Thymus (tissue), 14 donors: ENCODE data around the gene EIF2S2. TPM values are rescaled to one million over a fixed set of nuclear protein-coding genes. Genes with fewer than 3 reads are reported as not detected.
"Not testable (repeated sequence)": the region's sequence is repeated elsewhere in the genome, so short reads cannot be mapped to it uniquely, and the experiment has no call there.

ENCODE experiments used
- DNase-seq, 9 donors: peaks; one replicate each; pipeline ENCODE4 v3.0.0-alpha.2; 2013; ENCODE audit warnings: low spot score in 9 of 9, low read depth in 6 of 9, missing footprints in 1 of 9
- H3K27ac ChIP-seq, 2 donors: one replicate each; pipeline ENCODE4 v1.5.1; 2013; ENCODE audit warnings: control low read depth in 1 of 2, low read depth in 1 of 2, low read length in 1 of 2, mild to moderate bottlenecking in 1 of 2, moderate library complexity in 1 of 2
- H3K27me3 ChIP-seq, 2 donors: one replicate each; pipeline ENCODE4 v1.5.1; 2013; ENCODE audit warnings: low read length in 1 of 2; ENCODE audit not compliant: control insufficient read depth in 2 of 2, insufficient read depth in 1 of 2
- H3K36me3 ChIP-seq, 2 donors: one replicate each; pipeline ENCODE4 v1.5.1; 2013; ENCODE audit warnings: low read length in 1 of 2, mild to moderate bottlenecking in 1 of 2, moderate library complexity in 1 of 2; ENCODE audit not compliant: control insufficient read depth in 2 of 2, insufficient read depth in 2 of 2
- H3K4me1 ChIP-seq, 2 donors: one replicate each; pipeline ENCODE4 v1.5.1; 2013; ENCODE audit warnings: low read length in 2 of 2; ENCODE audit not compliant: control insufficient read depth in 2 of 2, insufficient read depth in 2 of 2
- H3K4me3 ChIP-seq, 2 donors: one replicate each; pipeline ENCODE4 v1.5.1; 2013; ENCODE audit warnings: low read length in 2 of 2, control low read depth in 1 of 2, mild to moderate bottlenecking in 1 of 2
- H3K9me3 ChIP-seq, 2 donors: one replicate each; pipeline ENCODE4 v1.5.1; 2013; ENCODE audit warnings: low read length in 1 of 2, mild to moderate bottlenecking in 1 of 2; ENCODE audit not compliant: control insufficient read depth in 2 of 2, insufficient read depth in 1 of 2
- WGBS: extraction: QIAGEN DNeasy Blood & Tissue Kit; methylation state at CpG from one replicate; pipeline ENCODE4 v1.1.7; 2013; 5-methylcytosine and 5-hydroxymethylcytosine counted together
- long read RNA-seq, 10 donors: transcript quantifications; one replicate each; lab custom pipeline, GENCODE V29; 2026
- polyA plus RNA-seq: library from polyadenylated mRNA; stranded (reverse); fragments of 200-250 nt; gene quantifications from one replicate; pipeline ENCODE4 v1.2.3, GENCODE V29; 2013
- total RNA-seq: library from RNA; stranded (reverse); fragments of 120-200 nt; gene quantifications from one replicate; pipeline ENCODE4 v1.2.4, GENCODE V29; 2013
- donor health status: healthy.

The EIF2S2 gene, protein sequence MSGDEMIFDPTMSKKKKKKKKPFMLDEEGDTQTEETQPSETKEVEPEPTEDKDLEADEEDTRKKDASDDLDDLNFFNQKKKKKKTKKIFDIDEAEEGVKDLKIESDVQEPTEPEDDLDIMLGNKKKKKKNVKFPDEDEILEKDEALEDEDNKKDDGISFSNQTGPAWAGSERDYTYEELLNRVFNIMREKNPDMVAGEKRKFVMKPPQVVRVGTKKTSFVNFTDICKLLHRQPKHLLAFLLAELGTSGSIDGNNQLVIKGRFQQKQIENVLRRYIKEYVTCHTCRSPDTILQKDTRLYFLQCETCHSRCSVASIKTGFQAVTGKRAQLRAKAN
- total RNA-seq (78.1 TPM), polyA plus RNA-seq (48.4 TPM)
- long read RNA-seq, donor 1, transcript EIF2S2-201 (9 exons, 2,656 nt), result major isoform, 6 of 11 reads
- long read RNA-seq, donor 1, partial matches to known transcripts, result 5 of 11 reads
- long read RNA-seq, donor 1, other reads (novel, unspliced or antisense), result 0 of 11 reads
- long read RNA-seq, donor 2, transcript EIF2S2-201 (9 exons, 2,656 nt), result major isoform, 71 of 334 reads
- long read RNA-seq, donor 2, partial matches to known transcripts, result 256 of 334 reads
- long read RNA-seq, donor 2, other reads (novel, unspliced or antisense), result 7 of 334 reads
- long read RNA-seq, donor 3, transcript EIF2S2-201 (9 exons, 2,656 nt), result major isoform, 67 of 264 reads
- long read RNA-seq, donor 3, partial matches to known transcripts, result 187 of 264 reads
- long read RNA-seq, donor 3, other reads (novel, unspliced or antisense), result 10 of 264 reads
- long read RNA-seq, donor 4, transcript EIF2S2-201 (9 exons, 2,656 nt), result major isoform, 24 of 102 reads
- long read RNA-seq, donor 4, partial matches to known transcripts, result 78 of 102 reads
- long read RNA-seq, donor 4, other reads (novel, unspliced or antisense), result 0 of 102 reads
- long read RNA-seq, donor 5, transcript EIF2S2-201 (9 exons, 2,656 nt), result major isoform, 52 of 275 reads
- long read RNA-seq, donor 5, partial matches to known transcripts, result 223 of 275 reads
- long read RNA-seq, donor 5, other reads (novel, unspliced or antisense), result 0 of 275 reads
- long read RNA-seq, donor 6, transcript EIF2S2-201 (9 exons, 2,656 nt), result major isoform, 36 of 118 reads
- long read RNA-seq, donor 6, partial matches to known transcripts, result 77 of 118 reads
- long read RNA-seq, donor 6, other reads (novel, unspliced or antisense), result 5 of 118 reads
- long read RNA-seq, donor 7, transcript EIF2S2-201 (9 exons, 2,656 nt), result major isoform, 52 of 142 reads
- long read RNA-seq, donor 7, partial matches to known transcripts, result 90 of 142 reads
- long read RNA-seq, donor 7, other reads (novel, unspliced or antisense), result 0 of 142 reads
- long read RNA-seq, donor 8, transcript EIF2S2-201 (9 exons, 2,656 nt), result major isoform, 22 of 41 reads
- long read RNA-seq, donor 8, partial matches to known transcripts, result 19 of 41 reads
- long read RNA-seq, donor 8, other reads (novel, unspliced or antisense), result 0 of 41 reads
- long read RNA-seq, donor 9, transcript EIF2S2-201 (9 exons, 2,656 nt), result major isoform, 32 of 102 reads
- long read RNA-seq, donor 9, partial matches to known transcripts, result 70 of 102 reads
- long read RNA-seq, donor 9, other reads (novel, unspliced or antisense), result 0 of 102 reads
- long read RNA-seq, donor 10, transcript EIF2S2-201 (9 exons, 2,656 nt), result major isoform, 23 of 102 reads
- long read RNA-seq, donor 10, partial matches to known transcripts, result 79 of 102 reads
- long read RNA-seq, donor 10, other reads (novel, unspliced or antisense), result 0 of 102 reads

DNA sequence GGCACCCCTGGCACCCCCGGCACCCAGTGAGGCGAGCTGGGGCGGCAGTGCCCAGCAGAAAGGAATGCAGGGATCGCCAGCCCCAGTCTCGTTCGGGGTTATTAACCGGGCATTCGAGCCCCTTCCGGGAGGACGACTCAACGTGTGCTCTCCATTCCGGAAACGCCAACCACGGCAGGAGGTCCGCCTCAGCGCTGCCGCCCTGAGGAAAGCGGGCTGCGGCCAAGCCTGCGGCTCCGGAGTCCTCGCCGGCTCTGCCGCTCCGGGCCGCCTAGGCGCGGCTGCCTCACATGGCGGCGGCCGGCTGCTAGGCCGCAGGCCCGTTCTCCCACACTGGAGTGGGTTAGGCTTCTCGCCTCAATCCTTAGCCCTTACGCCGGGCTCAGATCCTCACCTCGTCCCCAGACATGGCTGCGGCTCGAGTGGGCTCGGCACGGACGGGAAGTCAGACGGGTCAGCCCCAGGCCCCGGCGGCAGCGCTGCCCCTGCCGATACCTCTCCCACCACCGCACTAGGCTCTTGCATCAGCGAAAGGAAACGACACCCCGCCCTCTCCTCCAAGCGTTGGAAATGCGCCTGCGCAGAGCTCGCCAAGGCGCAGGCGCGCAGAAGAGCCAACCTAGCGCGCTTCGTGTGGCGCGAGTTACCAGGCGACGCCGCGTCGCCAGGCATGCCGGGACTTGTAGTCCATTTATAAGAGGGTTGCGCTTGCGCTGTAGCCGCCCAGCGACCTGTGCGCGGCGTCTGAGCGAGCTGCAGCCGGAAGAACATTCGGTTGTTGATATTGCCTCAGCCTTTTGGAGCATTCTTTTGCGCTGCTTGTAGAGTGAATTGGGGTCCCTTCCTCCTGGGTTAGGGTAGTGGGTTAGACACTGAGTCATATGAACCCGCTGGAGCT, at the start of gene EIF2S2:
Gene EIF2S2 (minus strand): TSS at position 542 of the 898 bp plus-strand sequence. CDS start 133 bp downstream, at position 409.
- Histone ChIP-seq H3K27me3 (no peaks in the 10 kb centered on the region), H3K27ac (peak within 1 kb of the TSS; percentile 96 to 98), H3K4me3 (peak within 1 kb of the TSS; percentile 83 to 86), H3K36me3 (peaks cover 6 to 18% of the 10 kb centered on the region in 2 donors), H3K9me3 (no peaks in the 10 kb centered on the region), H3K4me1 (peaks cover 10 to 17% of the 10 kb centered on the region in 2 donors)
- WGBS, result under 1% methylated on average over 81 of the region's 81 CpGs
- peak; percentile 98 to 100 (median 99) for DNase-seq

- not testable (repeated sequence) for H3K36me3 ChIP-seq, H3K4me3 ChIP-seq, H3K27me3 ChIP-seq, H3K27ac ChIP-seq, H3K9me3 ChIP-seq, DNase-seq, H3K4me1 ChIP-seq
- 14% methylated on average over 8 of the region's 8 CpGs for WGBS
Measured at GRCh38 chr20:34157697-34158096, 45.7 kb upstream of the EIF2S2 start.

DNA sequence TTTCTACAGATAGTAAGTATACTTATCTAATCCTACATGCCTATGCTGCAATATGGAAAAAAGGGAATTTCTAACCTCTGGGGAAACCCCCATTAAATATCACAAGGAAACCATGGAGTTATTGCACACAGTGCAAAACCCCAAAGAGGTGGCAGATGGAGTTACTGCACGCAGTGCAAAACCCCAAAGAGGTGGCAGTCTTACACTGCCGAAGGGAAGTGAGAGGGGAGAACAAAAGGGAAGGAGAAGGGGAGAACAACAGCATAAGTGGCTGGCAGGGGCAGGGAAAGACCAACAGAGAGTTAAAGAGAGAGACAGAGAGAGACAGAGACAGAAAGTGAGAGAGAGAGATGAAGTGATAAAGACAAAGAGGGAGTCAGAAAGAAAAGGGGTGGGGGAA, 43.8 kb upstream of the EIF2S2 start:
- Histone ChIP-seq H3K4me3 (no peak overlapping the region), H3K27ac (no peak overlapping the region), H3K36me3 (no peaks in the 10 kb centered on the region), H3K4me1 (no peaks in the 10 kb centered on the region), H3K9me3 (peaks cover 0 to 3% of the 10 kb centered on the region in 2 donors), H3K27me3 (no peaks in the 10 kb centered on the region)
- WGBS, result 55% methylated on average over 2 of the region's 2 CpGs
- DNase-seq, result no peak

DNA sequence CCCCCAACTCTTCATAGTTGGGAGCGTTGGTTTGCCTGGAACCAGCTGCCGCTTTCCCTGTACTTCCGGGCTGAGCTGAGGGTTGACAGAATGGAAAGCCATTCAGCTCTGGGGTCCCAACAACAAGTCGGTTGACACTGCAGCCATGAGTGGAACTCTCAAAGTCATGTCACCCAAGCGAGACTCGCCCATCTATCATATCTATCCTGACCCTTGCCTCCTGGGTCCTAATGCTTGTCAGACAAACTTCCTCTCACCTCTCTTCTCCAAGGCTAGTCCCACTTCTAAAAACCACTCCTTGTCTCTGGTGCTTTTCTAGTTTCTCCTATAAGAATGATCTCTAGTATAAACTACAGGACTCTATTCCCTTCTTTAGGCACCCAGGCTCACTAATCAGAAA, 41.1 kb upstream of the EIF2S2 start:
- not testable (repeated sequence) for DNase-seq, H3K27ac ChIP-seq, H3K36me3 ChIP-seq, H3K27me3 ChIP-seq, H3K4me1 ChIP-seq, H3K4me3 ChIP-seq, H3K9me3 ChIP-seq
- WGBS, result 96% methylated on average over 6 of the region's 6 CpGs

DNA sequence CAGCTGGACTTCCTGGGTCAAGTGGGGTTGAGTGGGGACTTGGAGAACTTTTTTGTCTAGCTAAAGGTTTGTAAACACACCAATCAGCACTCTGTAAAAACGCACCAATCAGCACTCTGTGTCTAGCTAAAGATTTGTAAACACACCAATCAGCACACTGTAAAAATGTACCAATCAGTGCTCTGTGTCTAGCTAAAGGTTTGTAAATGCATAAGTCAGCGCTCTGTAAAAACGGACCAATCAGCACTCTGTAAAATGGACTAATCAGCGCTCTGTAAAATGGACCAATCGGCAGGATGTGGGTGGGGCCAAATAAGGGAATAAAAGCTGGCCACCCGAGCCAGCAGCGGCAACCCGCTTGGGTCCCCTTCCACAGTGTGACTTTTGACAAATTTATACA, 40.0 kb upstream of the EIF2S2 start:
- not testable (repeated sequence) for H3K27ac ChIP-seq, H3K4me1 ChIP-seq, DNase-seq, H3K4me3 ChIP-seq, H3K36me3 ChIP-seq, H3K9me3 ChIP-seq, H3K27me3 ChIP-seq
- WGBS, result 98% methylated on average over 8 of the region's 8 CpGs

DNA sequence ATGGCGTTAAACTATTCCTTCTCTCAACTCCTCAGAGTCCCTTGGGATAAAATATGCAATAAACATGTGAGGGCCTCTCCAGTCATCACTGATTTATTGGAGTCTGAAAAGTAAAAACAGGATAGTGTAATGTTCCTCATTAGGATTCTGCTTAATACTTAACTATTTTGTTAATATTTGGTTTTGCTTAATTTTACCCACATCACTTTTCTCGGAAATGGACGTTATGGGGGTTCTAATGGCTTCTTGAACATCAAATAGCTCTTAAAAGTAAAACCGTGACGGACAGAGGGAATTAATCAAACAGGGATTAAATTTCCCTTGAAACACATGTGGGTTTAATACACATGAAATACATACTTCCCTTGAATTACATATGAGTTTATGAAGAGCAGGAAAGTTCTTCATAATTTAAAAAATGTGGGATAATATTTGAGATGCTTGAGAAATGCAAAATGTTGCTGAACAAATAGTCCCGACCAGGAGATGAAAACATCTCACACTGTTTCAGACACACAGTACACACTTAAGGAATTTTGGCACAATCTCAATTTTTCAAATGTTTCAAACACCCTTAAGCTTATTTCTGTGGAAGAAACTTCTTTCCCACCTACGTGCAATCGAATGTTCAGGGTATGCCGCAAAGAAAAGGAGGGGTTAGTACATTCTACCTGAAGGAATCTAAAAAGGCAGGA, 38.4 kb upstream of the EIF2S2 start:
- DNase-seq, result no peak
- Histone ChIP-seq H3K27ac (no peak overlapping the region), H3K36me3 (no peaks in the 10 kb centered on the region), H3K9me3 (peaks cover 0 to 3% of the 10 kb centered on the region in 2 donors), H3K4me3 (no peak overlapping the region), H3K27me3 (no peaks in the 10 kb centered on the region), H3K4me1 (no peaks in the 10 kb centered on the region)
- 82% methylated on average over 9 of the region's 9 CpGs for WGBS

- Histone ChIP-seq H3K27ac (no peak overlapping the region), H3K4me3 (no peak overlapping the region), H3K36me3 (no peaks in the 10 kb centered on the region), H3K27me3 (no peaks in the 10 kb centered on the region), H3K4me1 (no peaks in the 10 kb centered on the region), H3K9me3 (no peaks in the 10 kb centered on the region)
- no peak for DNase-seq
- 96% methylated on average over 2 of the region's 2 CpGs for WGBS
Measured at GRCh38 chr20:34145280-34145819, 33.3 kb upstream of the EIF2S2 start.
